Measurements from ENCODE around the gene MUC3A. TPM values are rescaled to one million over a fixed set of nuclear protein-coding genes. Genes with fewer than 3 reads are reported as not detected.

The MUC3A gene
- total RNA-seq, 1 donor = not detected

GRCh38 chr7:100942045-100942774, 7.1 kb upstream of the MUC3A start:
- no peak overlapping the region for H3K4me3 ChIP-seq (ENCODE audit: low read depth, low read length)
- DNase-seq (ENCODE audit: low read depth) = peak; percentile 67
- TF ChIP-seq, protein P1, sequence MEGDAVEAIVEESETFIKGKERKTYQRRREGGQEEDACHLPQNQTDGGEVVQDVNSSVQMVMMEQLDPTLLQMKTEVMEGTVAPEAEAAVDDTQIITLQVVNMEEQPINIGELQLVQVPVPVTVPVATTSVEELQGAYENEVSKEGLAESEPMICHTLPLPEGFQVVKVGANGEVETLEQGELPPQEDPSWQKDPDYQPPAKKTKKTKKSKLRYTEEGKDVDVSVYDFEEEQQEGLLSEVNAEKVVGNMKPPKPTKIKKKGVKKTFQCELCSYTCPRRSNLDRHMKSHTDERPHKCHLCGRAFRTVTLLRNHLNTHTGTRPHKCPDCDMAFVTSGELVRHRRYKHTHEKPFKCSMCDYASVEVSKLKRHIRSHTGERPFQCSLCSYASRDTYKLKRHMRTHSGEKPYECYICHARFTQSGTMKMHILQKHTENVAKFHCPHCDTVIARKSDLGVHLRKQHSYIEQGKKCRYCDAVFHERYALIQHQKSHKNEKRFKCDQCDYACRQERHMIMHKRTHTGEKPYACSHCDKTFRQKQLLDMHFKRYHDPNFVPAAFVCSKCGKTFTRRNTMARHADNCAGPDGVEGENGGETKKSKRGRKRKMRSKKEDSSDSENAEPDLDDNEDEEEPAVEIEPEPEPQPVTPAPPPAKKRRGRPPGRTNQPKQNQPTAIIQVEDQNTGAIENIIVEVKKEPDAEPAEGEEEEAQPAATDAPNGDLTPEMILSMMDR (IDR thresholded peaks at IDR 0.05; ENCODE audit: insufficient read depth, low read depth, low read length) = no peak

GRCh38 chr7:100943693-100944092, 5.6 kb upstream of the MUC3A start:
- no peak overlapping the region for H3K4me3 ChIP-seq (ENCODE audit: low read depth, low read length)
- TF ChIP-seq, protein P1 (IDR thresholded peaks at IDR 0.05; ENCODE audit: insufficient read depth, low read depth, low read length) = no peak

DNA sequence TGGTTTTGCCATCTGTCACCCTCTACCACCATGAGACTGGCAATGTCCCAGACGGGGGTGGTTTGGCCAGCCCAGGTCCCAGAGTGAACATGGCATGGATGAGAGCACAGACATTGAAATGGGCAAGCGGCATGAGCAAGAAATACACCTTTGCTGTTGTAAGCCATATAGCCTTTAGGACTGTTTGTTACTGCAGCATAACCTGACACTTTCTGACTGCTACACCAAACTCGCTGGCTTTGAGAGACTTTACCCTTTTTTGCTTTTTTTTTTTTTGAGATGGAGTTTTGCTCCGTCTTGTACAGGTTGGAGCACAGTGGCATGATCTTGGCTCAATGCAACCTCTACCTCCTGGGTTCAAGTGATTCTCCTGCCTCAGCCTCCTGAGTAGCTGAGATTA, 5.2 kb upstream of the MUC3A start:
- no peak for DNase-seq (ENCODE audit: low read depth)

More at GRCh38 chr7:100943693-100944092, 5.6 kb upstream of the MUC3A start:
- no peak for DNase-seq (ENCODE audit: low read depth)

GRCh38 chr7:100946111-100946510, 3.2 kb upstream of the MUC3A start:
- H3K4me3 ChIP-seq (ENCODE audit: low read depth, low read length) = no peak overlapping the region
- TF ChIP-seq, protein P1 (IDR thresholded peaks at IDR 0.05; ENCODE audit: insufficient read depth, low read depth, low read length) = no peak
- DNase-seq (ENCODE audit: low read depth) = no peak

More for the DNA sequence above, 5.2 kb upstream of the MUC3A start:
- no peak overlapping the region for H3K4me3 ChIP-seq (ENCODE audit: low read depth, low read length)
- TF ChIP-seq, protein P1 (IDR thresholded peaks at IDR 0.05; ENCODE audit: insufficient read depth, low read depth, low read length) = no peak

DNA sequence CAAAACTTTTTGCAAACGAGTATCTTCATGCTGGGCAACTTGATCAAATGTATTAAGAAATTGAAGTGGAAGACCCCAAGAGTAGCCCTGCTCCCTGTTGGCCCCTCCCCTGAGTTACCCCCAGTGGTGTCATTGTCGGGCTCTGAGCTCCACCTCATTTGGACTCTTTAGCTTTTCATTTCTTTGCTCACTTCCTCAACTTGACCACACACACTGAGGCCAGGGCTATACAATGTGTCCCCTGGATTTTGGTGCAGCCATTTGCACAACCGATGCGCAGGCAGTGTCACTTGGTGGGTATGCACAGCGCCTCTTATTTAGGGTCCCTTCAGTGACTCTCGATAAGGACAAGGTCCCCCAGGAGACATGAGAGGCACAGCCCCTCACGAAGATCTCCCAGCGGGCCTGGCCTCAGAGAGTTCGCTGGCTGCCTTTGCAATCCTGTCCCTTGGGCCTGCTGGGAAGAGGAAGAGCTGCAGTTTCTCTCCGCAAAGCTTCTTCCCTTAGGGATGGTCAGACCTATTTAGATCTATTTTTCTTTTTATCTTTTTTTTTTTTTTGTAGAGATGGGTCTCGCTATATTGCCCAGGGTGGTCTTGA, 2.5 kb upstream of the MUC3A start:
- H3K4me3 ChIP-seq (ENCODE audit: low read depth, low read length) = no peak overlapping the region
- TF ChIP-seq, protein P1 (IDR thresholded peaks at IDR 0.05; ENCODE audit: insufficient read depth, low read depth, low read length) = no peak
- no peak for DNase-seq (ENCODE audit: low read depth)

DNA sequence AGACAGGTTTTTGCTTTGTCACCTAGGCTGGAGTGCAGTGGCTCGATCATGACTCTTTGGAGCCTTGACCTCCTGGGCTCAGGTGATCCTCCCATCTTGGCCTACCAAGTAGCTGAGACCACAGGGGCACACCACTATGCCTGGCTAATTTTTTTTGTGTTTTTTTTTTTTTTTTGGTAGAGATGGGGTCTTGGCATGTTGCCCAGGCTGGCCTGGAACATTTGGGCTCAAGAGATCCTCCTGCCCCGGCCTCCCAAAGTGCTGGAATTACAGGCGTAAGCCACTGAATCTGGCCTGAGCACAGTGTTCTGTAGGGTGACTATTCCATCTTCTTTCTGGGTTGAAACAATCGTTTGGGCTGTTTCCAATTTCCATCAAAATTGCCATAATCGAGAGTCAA, 1.5 kb upstream of the MUC3A start:
- no peak for DNase-seq (ENCODE audit: low read depth)
- TF ChIP-seq, protein P1 (IDR thresholded peaks at IDR 0.05; ENCODE audit: insufficient read depth, low read depth, low read length) = no peak
- no peak overlapping the region for H3K4me3 ChIP-seq (ENCODE audit: low read depth, low read length)
